D721Med (cell line): ENCODE measurements around the gene TTC27.
"Not testable (repeated sequence)": the region's sequence is repeated elsewhere in the genome, so short reads cannot be mapped to it uniquely, and the experiment has no call there.

Experiments
- DNase-seq: peaks from one replicate; pipeline ENCODE4 v3.0.0; 2011; ENCODE audit warnings: low spot score; ENCODE audit not compliant: insufficient read length
- FAIRE-seq: peaks from 2 replicates; lab custom pipeline; 2011; peaks lifted over from hg19 to GRCh38; lab: Jason Lieb, UNC
- TF ChIP-seq, protein P1 (sequence below): IDR thresholded peaks from 2 replicates; pipeline ENCODE4 v1.5.1; 2012; ENCODE audit warnings: mild to moderate bottlenecking, control low read depth; ENCODE audit not compliant: insufficient read depth; ENCODE audit errors: missing control alignments

The TTC27 gene

DNA sequence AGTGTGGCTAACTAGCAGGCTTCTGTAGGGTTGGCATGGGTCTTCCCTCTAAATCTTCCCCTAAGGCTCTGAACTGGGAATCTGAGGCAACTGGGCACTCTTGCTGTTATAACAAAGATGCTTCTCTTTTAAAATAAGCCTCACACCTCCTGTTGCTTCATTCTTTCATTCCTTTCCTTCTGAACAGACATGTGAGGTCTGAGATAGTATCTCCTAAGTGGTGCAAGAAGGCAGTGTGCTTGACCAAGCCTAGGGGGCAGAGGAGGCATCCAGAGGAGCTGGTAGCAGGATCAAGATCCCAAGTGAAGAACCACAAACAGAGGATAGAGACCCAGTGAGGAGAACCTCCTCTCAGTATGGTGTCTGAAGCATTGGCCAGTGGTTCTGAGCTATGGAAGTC lies 90.9 kb downstream of the TTC27 start:
- no peak for DNase-seq
- TF ChIP-seq, protein P1, sequence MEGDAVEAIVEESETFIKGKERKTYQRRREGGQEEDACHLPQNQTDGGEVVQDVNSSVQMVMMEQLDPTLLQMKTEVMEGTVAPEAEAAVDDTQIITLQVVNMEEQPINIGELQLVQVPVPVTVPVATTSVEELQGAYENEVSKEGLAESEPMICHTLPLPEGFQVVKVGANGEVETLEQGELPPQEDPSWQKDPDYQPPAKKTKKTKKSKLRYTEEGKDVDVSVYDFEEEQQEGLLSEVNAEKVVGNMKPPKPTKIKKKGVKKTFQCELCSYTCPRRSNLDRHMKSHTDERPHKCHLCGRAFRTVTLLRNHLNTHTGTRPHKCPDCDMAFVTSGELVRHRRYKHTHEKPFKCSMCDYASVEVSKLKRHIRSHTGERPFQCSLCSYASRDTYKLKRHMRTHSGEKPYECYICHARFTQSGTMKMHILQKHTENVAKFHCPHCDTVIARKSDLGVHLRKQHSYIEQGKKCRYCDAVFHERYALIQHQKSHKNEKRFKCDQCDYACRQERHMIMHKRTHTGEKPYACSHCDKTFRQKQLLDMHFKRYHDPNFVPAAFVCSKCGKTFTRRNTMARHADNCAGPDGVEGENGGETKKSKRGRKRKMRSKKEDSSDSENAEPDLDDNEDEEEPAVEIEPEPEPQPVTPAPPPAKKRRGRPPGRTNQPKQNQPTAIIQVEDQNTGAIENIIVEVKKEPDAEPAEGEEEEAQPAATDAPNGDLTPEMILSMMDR, result no peak
- no peak for FAIRE-seq

DNA sequence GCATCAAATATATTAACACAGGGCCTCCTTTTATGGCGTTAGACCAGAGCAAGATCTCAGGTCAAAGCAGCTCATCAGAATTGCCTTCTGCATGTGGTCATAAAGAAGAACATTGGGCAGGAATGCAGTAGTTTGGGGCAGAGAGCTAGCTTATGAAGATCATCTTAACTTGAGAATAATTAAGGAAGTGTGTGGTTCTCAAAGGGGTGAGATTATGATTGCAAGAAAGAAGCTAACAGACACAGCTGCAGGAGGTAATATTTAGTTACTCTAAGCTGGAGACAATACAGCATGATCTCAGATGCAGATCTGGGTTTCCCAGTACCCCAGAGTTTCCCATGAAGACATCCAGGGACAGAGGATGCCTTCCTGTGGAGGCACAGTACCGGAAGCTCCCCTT lies 91.6 kb downstream of the TTC27 start:
- TF ChIP-seq, protein P1, result no peak
- DNase-seq (no peak), FAIRE-seq (no peak)

DNA sequence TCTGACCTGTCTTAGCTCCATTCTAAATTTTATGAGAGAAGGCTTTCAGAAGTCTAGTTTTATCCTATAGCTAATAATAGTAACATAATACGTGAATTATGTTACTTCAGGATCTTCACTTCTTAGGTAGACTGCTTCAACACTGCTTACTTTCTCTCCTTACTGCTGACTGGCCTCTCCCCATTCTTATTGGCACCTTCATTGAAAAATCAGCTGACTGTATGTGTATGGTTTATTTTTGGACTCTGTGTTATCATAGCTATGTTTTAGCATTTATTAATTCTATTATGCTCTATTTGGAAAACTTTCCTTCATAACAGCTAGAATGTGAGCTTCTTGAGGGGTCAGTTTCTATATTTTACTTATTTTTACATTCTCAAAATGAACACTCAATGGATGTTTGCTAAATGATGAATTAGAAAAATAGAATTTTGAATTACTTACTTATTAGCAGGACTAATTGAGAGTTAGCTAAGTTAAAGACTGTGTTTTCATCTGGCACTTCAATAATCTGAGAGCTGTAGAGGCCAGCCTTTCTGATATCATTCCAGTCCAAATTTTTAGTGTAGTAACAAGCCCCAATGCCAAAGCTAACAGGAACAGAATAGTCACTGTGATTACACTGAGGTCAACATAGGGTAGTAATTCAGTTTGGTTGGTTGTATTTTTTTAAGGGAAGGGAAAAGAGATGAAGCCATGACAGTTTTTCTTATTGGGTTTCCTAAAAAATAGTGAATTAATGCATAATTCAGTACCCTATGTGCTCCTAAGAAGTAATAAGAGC lies 92.3 kb downstream of the TTC27 start:
- FAIRE-seq (no peak), DNase-seq (no peak)
- TF ChIP-seq, protein P1, result no peak

DNA sequence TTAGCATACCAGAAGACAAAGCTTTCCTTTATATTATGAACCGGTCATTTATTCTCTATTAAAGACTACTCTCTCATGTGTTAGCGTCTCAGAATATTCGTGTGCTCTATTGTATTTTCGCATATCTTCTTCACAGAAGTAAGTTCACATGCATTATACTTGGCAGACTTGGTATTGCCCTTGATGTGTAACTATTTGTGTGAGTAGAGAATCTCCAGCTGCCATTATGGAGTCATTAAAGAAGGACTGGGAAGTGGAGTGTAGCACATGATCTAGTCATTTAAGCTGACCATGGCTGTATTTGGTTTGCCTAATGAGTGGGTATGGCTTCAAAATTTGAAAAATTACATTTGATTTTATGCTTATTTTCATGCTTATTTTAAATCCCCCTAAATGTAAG lies 92.9 kb downstream of the TTC27 start:
- TF ChIP-seq, protein P1, result no peak
- no peak for DNase-seq
- no peak for FAIRE-seq

DNA sequence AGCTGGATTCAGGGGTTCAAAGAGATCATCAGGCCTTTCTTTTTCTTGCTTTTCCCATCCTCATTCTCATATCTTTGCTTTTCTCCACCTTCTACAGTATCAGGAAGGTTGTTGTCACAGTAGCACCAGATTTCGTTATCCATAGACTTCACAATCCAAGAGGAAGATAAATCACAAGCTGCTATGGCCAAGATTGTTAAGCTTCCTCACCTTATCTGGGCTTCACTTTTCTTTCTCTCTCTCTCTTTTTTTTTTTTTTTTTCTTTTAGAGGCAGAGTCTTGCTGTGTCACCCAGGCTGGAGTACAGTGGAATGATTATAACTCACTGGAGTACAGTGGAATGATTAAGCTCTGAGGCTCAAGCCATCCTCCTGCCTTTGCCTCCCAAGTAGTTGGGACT lies 93.5 kb downstream of the TTC27 start:
- FAIRE-seq (no peak), DNase-seq (no peak)
- TF ChIP-seq, protein P1, result no peak

DNA sequence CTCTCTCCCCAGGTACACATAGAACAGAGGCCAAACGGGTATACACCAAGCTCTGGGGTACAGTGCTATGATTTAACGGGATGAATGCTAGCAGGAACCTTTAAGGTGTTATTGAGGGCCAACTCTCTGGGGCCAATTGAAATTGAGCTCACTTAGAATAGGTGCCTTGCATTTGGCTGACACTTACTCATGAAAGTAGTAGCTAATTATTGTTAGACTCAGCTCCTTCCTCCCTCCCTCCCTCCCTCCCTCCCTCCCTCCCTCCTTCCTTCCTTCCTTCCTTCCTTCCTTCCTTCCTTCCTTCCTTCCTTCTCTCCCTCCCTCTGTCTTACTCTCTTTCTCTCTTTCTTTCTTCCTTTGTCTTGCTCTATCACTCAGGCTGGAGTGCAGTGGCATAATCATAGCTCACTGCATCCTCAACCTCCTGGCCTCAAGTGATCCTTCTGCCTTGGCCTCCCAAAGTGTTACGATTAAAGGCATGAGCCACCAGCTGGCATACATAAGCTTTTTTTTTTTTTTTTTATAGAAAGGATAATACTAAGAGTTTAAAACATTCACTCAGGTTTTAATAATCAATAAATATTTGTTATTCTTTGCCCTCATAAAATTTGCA lies 95.7 kb downstream of the TTC27 start:
- TF ChIP-seq, protein P1, result no peak
- DNase-seq (no peak), FAIRE-seq (no peak)

DNA sequence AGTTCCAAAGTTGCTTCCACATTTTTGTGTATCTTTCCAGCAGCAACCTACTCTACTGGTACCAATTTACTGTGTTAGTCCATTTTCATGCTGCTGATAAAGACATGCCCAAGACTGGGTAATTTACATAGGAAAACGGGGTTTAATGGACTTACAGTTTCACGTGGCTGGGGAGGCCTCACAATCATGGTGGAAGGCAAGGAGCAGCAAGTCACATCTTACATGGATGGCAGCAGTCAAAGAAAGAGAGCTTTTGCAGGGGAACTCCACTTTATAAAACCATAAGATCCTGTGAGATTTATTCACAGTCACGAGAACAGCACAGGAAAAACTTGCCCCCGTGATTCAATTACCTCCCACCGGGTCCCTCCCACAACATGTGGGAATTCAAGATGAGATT lies 98.8 kb downstream of the TTC27 start:
- FAIRE-seq, DNase-seq: not testable (repeated sequence)
